IMR-90 (cell line): ENCODE measurements around the gene GATA3. TPM values are rescaled to one million over a fixed set of nuclear protein-coding genes. Genes with fewer than 3 reads are reported as not detected.

Experiments used
- ATAC-seq: fragments of 200-7000 bp; cut with Tn5 transposase; 2 replicates; pipeline ENCODE4 v1.9.1; 2020; ENCODE audit warnings: low read depth, mild to moderate bottlenecking, moderate library complexity
- BruUV-seq: library from RNA; stranded (reverse); fragments of 400-500 nt; replicated peaks from 2 replicates; lab custom pipeline; 2021; lab: Mats Ljungman, UMichigan
- CTCF ChIA-PET: fragments of 300-600 bp; formaldehyde crosslinking; extraction: SDS; loops from one replicate; lab custom pipeline; 2021; ENCODE audit warnings: antibody characterized with exemption; lab: Yijun Ruan, JAX
- POLR2A ChIA-PET: fragments of 300-600 bp; sonication (Branson Sonifier 250); formaldehyde crosslinking; loops from one replicate; lab custom pipeline; 2022; ENCODE audit warnings: antibody characterized with exemption; ENCODE audit not compliant: unreplicated experiment; lab: Charles Lee
- DNase-seq: peaks from one replicate; pipeline ENCODE4 v3.0.0; 2013
- H2AFZ ChIP-seq: replicated peaks from 2 replicates; pipeline ENCODE3; 2013; ENCODE audit warnings: low read length, mild to moderate bottlenecking; ENCODE audit not compliant: poor library complexity
- H2AK5ac ChIP-seq: 2 replicates; pipeline ENCODE4 v1.6.1; 2013; ENCODE audit warnings: low read depth, low read length, inconsistent platforms
- H2AK9ac ChIP-seq: replicated peaks from 2 replicates; pipeline ENCODE3; 2013; ENCODE audit warnings: mild to moderate bottlenecking, low read depth, low read length, moderate library complexity; ENCODE audit not compliant: poor library complexity
- H2BK120ac ChIP-seq: 2 replicates; pipeline ENCODE4 v1.6.1; 2013; ENCODE audit warnings: low read depth, low read length, inconsistent platforms
- H2BK15ac ChIP-seq: 3 replicates; pipeline ENCODE4 v1.6.1; 2013; ENCODE audit warnings: low read depth, low read length, inconsistent platforms
- H2BK20ac ChIP-seq: 2 replicates; pipeline ENCODE4 v1.6.1; 2013; ENCODE audit warnings: low read depth, mild to moderate bottlenecking, inconsistent platforms, low read length, moderate library complexity
- H2BK5ac ChIP-seq: 2 replicates; pipeline ENCODE4 v1.6.1; 2013; ENCODE audit warnings: mild to moderate bottlenecking, low read depth, low read length, inconsistent platforms; ENCODE audit not compliant: poor library complexity, severe bottlenecking
- H3K14ac ChIP-seq: replicated peaks from 2 replicates; pipeline ENCODE4 v1.6.1; 2013; ENCODE audit warnings: low read depth, low read length, inconsistent platforms
- H3K18ac ChIP-seq: 2 replicates; pipeline ENCODE4 v1.6.1; 2013; ENCODE audit warnings: low read depth, low read length, control low read depth
- H3K23ac ChIP-seq: 2 replicates; pipeline ENCODE4 v1.6.1; 2013; ENCODE audit warnings: low read depth, low read length, inconsistent platforms
- H3K27ac ChIP-seq: 2 replicates; pipeline ENCODE4 v1.5.1; 2013; ENCODE audit warnings: mild to moderate bottlenecking, control low read depth, low read length; ENCODE audit not compliant: insufficient read depth
- H3K27me3 ChIP-seq: 2 replicates; pipeline ENCODE4 v1.6.1; 2013; ENCODE audit warnings: low read length; ENCODE audit not compliant: control insufficient read depth, insufficient read depth
- H3K36me3 ChIP-seq: 2 replicates; pipeline ENCODE4 v1.6.1; 2013; ENCODE audit warnings: low read length, mixed read lengths; ENCODE audit not compliant: control insufficient read depth, insufficient read depth
- H3K4ac ChIP-seq: 2 replicates; pipeline ENCODE4 v1.6.1; 2013; ENCODE audit warnings: low read depth, low read length, inconsistent platforms
- H3K4me1 ChIP-seq: 2 replicates; pipeline ENCODE4 v1.6.1; 2013; ENCODE audit warnings: low read length, mixed read lengths; ENCODE audit not compliant: control insufficient read depth, insufficient read depth
- H3K4me2 ChIP-seq: 2 replicates; pipeline ENCODE4 v1.6.1; 2013; ENCODE audit warnings: low read depth, mild to moderate bottlenecking, control low read depth, low read length, moderate library complexity
- H3K4me3 ChIP-seq: 2 replicates; pipeline ENCODE4 v1.5.1; 2013; ENCODE audit warnings: low read depth, mild to moderate bottlenecking, control low read depth, low read length, moderate library complexity; ENCODE audit not compliant: insufficient read depth
- H3K56ac ChIP-seq: 2 replicates; pipeline ENCODE4 v1.6.1; 2013; ENCODE audit warnings: low read length, inconsistent platforms; ENCODE audit not compliant: insufficient read depth; ENCODE audit errors: extremely low read depth
- H3K79me1 ChIP-seq, 2 experiments: 2 replicates each; pipeline ENCODE4 v1.6.1; 2013; ENCODE audit warnings: low read length in 2 of 2, inconsistent platforms in 1 of 2, low read depth in 1 of 2
- H3K9ac ChIP-seq: 2 replicates; pipeline ENCODE4 v1.6.1; 2013; ENCODE audit warnings: low read depth, low read length, control low read depth
- H3K9me1 ChIP-seq: 2 replicates; pipeline ENCODE4 v1.6.1; 2013; ENCODE audit warnings: low read length, inconsistent platforms; ENCODE audit not compliant: insufficient read depth
- H3K9me3 ChIP-seq: 2 replicates; pipeline ENCODE4 v1.6.1; 2013; ENCODE audit warnings: low read length; ENCODE audit not compliant: control insufficient read depth, insufficient read depth
- H4K20me1 ChIP-seq: 2 replicates; pipeline ENCODE4 v1.6.1; 2013; ENCODE audit warnings: low read length, inconsistent platforms; ENCODE audit not compliant: insufficient read depth
- H4K5ac ChIP-seq: 2 replicates; pipeline ENCODE4 v1.6.1; 2013; ENCODE audit warnings: mild to moderate bottlenecking, low read depth, low read length, control low read depth
- H4K8ac ChIP-seq, 2 experiments: 2 replicates each; pipeline ENCODE4 v1.6.1; 2013; ENCODE audit warnings: low read depth in 2 of 2, low read length in 2 of 2, control low read depth in 1 of 2, inconsistent platforms in 1 of 2
- H4K91ac ChIP-seq: 2 replicates; pipeline ENCODE4 v1.6.1; 2013; ENCODE audit warnings: low read depth, low read length, inconsistent platforms; ENCODE audit not compliant: insufficient read depth
- BHLHE40 ChIP-seq: fragments of 150-350 bp; IDR thresholded peaks from 2 replicates; pipeline ENCODE4 v1.6.1; 2016; ENCODE audit warnings: mild to moderate bottlenecking, low read depth, low read length
- CEBPB ChIP-seq: IDR thresholded peaks from 2 replicates; pipeline ENCODE4 v1.6.1; 2012; ENCODE audit warnings: low read depth, low read length, improper control_type of control experiment
- CHD1 ChIP-seq: IDR thresholded peaks from 2 replicates; pipeline ENCODE4 v1.6.1; 2012; ENCODE audit warnings: low read depth, low read length, improper control_type of control experiment
- ELK1 ChIP-seq: fragments of 150-350 bp; IDR thresholded peaks from 2 replicates; pipeline ENCODE4 v1.6.1; 2016; ENCODE audit warnings: low read depth, mild to moderate bottlenecking, low read length, moderate library complexity, borderline replicate concordance
- FOS ChIP-seq: fragments of 150-350 bp; IDR thresholded peaks from 2 replicates; pipeline ENCODE4 v1.6.1; 2016; ENCODE audit warnings: low read depth, low read length
- MAFK ChIP-seq: IDR thresholded peaks from 2 replicates; pipeline ENCODE4 v1.6.1; 2012; ENCODE audit warnings: low read depth, low read length, improper control_type of control experiment
- MAZ ChIP-seq: IDR thresholded peaks from 2 replicates; pipeline ENCODE4 v1.6.1; 2012; ENCODE audit warnings: low read depth, mild to moderate bottlenecking, low read length, improper control_type of control experiment, moderate library complexity, borderline replicate concordance
- MXI1 ChIP-seq: IDR thresholded peaks from 2 replicates; pipeline ENCODE4 v1.6.1; 2012; ENCODE audit warnings: low read depth, mild to moderate bottlenecking, low read length, moderate library complexity, borderline replicate concordance
- NFE2L2 ChIP-seq: fragments of 150-350 bp; IDR thresholded peaks from 2 replicates; pipeline ENCODE4 v1.6.1; 2016; ENCODE audit warnings: low read depth, mild to moderate bottlenecking, low read length
- POLR2A ChIP-seq: IDR thresholded peaks from 2 replicates; pipeline ENCODE4 v1.6.1; 2012; ENCODE audit warnings: mild to moderate bottlenecking, low read depth, low read length
- RAD21 ChIP-seq: IDR thresholded peaks from 2 replicates; pipeline ENCODE4 v1.6.1; 2012; ENCODE audit warnings: low read length, improper control_type of control experiment
- RCOR1 ChIP-seq: IDR thresholded peaks from 2 replicates; pipeline ENCODE4 v1.6.1; 2012; ENCODE audit warnings: mild to moderate bottlenecking, low read length, improper control_type of control experiment; ENCODE audit not compliant: insufficient replicate concordance
- RFX5 ChIP-seq: IDR thresholded peaks from 2 replicates; pipeline ENCODE4 v1.8.0; 2012; ENCODE audit warnings: low read depth, mild to moderate bottlenecking, low read length, moderate library complexity
- SMC3 ChIP-seq: fragments of 150-350 bp; IDR thresholded peaks from 2 replicates; pipeline ENCODE4 v1.6.1; 2016; ENCODE audit warnings: low read depth, mild to moderate bottlenecking, antibody characterized with exemption, low read length, moderate library complexity
- USF2 ChIP-seq: fragments of 150-350 bp; IDR thresholded peaks from 2 replicates; pipeline ENCODE4 v1.6.1; 2017; ENCODE audit warnings: mild to moderate bottlenecking, antibody characterized with exemption, low read length, low read depth
- WGBS, 2 experiments: methylation state at CpG; one replicate each; pipeline versions ENCODE4 v1.1.5 to v1.1.7; 2013; ENCODE audit warnings: missing lambda C conversion rate in 2 of 2; ENCODE audit not compliant: insufficient read length in 1 of 2; ENCODE audit errors: extremely low coverage in 2 of 2; 5-methylcytosine and 5-hydroxymethylcytosine counted together
- dilution Hi-C: fragments of 300-500 bp; cut with HindIII; formaldehyde crosslinking; loops from one replicate; pipeline ENCODE4 v1.14.3; 2018; ENCODE audit warnings: low sequenced_read_pairs; ENCODE audit not compliant: unreplicated experiment
- in situ Hi-C: fragments of 300-500 bp; cut with MboI; formaldehyde crosslinking; loops from 3 replicates; pipeline ENCODE4 v1.14.3; 2019; ENCODE audit warnings: low sequenced_read_pairs, inconsistent platforms, mixed read lengths
- intact Hi-C: fragments of 100-400 bp; cut with micrococcal nuclease; formaldehyde crosslinking; loops from 2 replicates; pipeline ENCODE4 v1.10.0; 2022
- polyA plus RNA-seq, 3 experiments: library from polyadenylated mRNA; depleted of rRNA; stranded (reverse); fragments of >200 nt; gene quantifications; 2 replicates each; pipeline ENCODE4 v1.2.3, GENCODE V29; 2012; ENCODE audit warnings: low replicate concordance in 1 of 3
- total RNA-seq: library from RNA; depleted of rRNA; stranded (reverse); fragments of >200 nt; gene quantifications from 2 replicates; pipeline ENCODE4 v1.2.3, GENCODE V29; 2012

The GATA3 gene
- total and polyA plus RNA-seq, 2 of the 4 experiments (the other 2 are of a cell fraction), result 0.21 TPM; not detected in 1

- WGBS, 2 experiments, result 56% methylated on average over 16 of the region's 45 CpGs; no CpG with 5 or more reads in 1 of the 2 experiments
- TF ChIP-seq BHLHE40 (no peak), USF2 (no peak), ELK1 (no peak), RFX5 (no peak), MXI1 (no peak), RAD21 (no peak), CEBPB (no peak), RCOR1 (no peak), MAFK (no peak), CHD1 (no peak), POLR2A (no peak), MAZ (no peak), FOS (no peak), SMC3 (no peak), NFE2L2 (no peak)
Observed at GRCh38 chr10:8058274-8059111, 4.0 kb downstream of the GATA3 start.

More at GRCh38 chr10:8058274-8059111, 4.0 kb downstream of the GATA3 start:
- no peak overlapping the region for H3K23ac ChIP-seq
- no peak overlapping the region for H3K56ac ChIP-seq
- no peak overlapping the region for H2AFZ ChIP-seq
- H2BK5ac ChIP-seq, result no peak overlapping the region
- ATAC-seq (no peak), DNase-seq (no peak)
- H3K9ac ChIP-seq, result no peak overlapping the region
- no peaks in the 10 kb centered on the region for H3K79me1 ChIP-seq
- H2BK120ac ChIP-seq, result no peak overlapping the region
- no peak overlapping the region for H2AK9ac ChIP-seq
- no TSS peak for BruUV-seq
- H2BK20ac ChIP-seq, result no peak overlapping the region
- H3K18ac ChIP-seq, result no peak overlapping the region
- CTCF ChIA-PET, result no interaction called here
- no peak overlapping the region for H4K91ac ChIP-seq
- POLR2A ChIA-PET, result no interaction called here
- intact Hi-C loops, result no loop called here
- peaks cover 78% of the 10 kb centered on the region for H3K27me3 ChIP-seq
- H2BK15ac ChIP-seq, result no peak overlapping the region
- dilution Hi-C loops, result no loop called here
- H3K4me3 ChIP-seq, result no peak overlapping the region
- H4K5ac ChIP-seq, result no peak overlapping the region
- peaks cover 4% of the 10 kb centered on the region; the same call in 1 of the 2 replicates for H3K9me3 ChIP-seq
- H3K36me3 ChIP-seq, result no peaks in the 10 kb centered on the region
- no peak overlapping the region for H3K4me2 ChIP-seq
- no peak overlapping the region for H3K14ac ChIP-seq
- no peak overlapping the region for H3K27ac ChIP-seq
- H3K4me1 ChIP-seq, result no peaks in the 10 kb centered on the region
- in situ Hi-C loops, result no loop called here
- no peaks in the 10 kb centered on the region for H4K20me1 ChIP-seq
- H3K4ac ChIP-seq, result no peak overlapping the region
- H4K8ac ChIP-seq, result no peak overlapping the region
- H3K9me1 ChIP-seq, result no peaks in the 10 kb centered on the region
- H2AK5ac ChIP-seq, result no peak overlapping the region
